Kidney capillary endothelial cell (primary cell): Measurements from ENCODE around the gene SPC24.
"Not testable (repeated sequence)": the region's sequence is repeated elsewhere in the genome, so short reads cannot be mapped to it uniquely, and the experiment has no call there.

Source experiments
- DNase-seq: peaks from one replicate; pipeline ENCODE4 v3.0.0-alpha.2; 2018; ENCODE audit warnings: low spot score

Gene SPC24

GRCh38 chr19:11164879-11165406, 9.4 kb upstream of the SPC24 start:
- DNase-seq, result no peak

DNA sequence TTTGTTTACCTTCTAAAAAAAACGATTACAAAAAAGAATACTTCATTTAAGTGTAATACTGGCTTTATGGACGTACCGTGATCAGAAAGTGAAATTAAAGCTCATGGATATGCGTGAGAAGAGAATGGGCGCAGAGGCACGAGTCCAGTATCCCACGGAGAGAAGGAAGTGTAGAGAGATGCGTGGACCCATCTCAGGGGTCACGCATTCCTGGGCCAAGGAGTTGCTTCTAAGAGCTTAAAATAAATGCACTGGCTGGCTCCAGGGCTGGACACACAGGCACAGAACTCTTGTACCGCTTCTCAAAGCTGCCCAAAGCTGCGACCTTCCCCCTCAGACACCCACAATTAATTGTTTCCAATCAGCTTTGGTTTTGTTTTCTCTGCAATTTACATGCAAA, 8.7 kb upstream of the SPC24 start:
- no peak for DNase-seq

DNA sequence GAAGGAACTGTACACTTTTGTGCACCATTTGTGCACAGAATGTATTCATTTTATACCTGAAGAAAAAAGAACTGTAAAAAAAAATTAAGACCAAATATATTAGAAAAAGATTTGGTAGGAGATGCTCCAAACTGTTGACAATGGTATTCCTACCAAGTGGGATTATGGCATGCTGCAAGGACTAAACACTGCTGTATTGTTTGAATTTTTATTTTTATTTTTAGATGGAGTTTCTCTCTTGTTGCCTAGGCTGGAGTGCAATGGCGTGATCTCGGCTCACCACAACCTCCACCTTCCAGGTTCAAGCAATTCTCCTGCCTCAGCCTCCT, 4.8 kb upstream of the SPC24 start:
- not testable (repeated sequence) for DNase-seq

DNA sequence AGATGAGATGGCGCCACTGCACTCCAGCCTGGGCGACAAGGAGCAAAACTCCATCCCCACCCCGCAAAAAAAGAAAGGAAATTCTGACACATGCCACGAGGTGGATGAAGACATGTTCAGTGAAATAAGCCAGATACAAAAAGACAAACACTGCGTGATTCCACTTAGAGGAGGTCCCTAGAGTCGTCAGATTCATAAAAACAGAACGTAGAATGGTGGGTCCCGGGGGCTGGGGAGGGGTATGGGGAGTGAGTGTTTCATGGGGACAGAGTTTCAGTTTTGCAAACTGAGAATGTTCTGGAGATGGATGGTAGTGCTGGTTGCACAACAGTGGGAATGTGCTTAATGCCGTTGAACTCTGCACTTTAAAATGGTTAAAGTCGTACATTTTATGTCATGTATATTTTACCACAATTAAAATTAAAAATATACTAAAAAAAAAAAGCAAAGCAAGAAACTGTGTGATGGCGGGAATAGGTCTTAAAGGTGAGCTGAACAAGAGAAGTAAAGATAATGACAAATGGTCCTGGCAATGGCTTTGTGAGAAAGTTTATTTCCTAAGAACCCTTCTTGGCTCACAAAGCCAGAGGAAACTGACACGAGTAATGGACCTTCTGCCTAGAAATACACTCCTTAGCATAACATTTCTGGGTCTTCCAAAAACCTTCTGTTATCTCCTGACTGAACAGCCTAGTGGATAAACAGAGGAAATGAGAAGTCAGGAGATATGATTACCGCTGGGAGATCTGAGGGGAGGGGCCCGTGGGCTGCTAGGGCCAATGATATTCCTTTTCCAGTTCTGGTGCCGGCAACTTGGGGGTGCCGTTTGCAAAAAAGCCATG, 4.2 kb upstream of the SPC24 start:
- DNase-seq, result no peak

- DNase-seq, result no peak
Measured at GRCh38 chr19:11154683-11155047, 917 bp downstream of the SPC24 start.

DNA sequence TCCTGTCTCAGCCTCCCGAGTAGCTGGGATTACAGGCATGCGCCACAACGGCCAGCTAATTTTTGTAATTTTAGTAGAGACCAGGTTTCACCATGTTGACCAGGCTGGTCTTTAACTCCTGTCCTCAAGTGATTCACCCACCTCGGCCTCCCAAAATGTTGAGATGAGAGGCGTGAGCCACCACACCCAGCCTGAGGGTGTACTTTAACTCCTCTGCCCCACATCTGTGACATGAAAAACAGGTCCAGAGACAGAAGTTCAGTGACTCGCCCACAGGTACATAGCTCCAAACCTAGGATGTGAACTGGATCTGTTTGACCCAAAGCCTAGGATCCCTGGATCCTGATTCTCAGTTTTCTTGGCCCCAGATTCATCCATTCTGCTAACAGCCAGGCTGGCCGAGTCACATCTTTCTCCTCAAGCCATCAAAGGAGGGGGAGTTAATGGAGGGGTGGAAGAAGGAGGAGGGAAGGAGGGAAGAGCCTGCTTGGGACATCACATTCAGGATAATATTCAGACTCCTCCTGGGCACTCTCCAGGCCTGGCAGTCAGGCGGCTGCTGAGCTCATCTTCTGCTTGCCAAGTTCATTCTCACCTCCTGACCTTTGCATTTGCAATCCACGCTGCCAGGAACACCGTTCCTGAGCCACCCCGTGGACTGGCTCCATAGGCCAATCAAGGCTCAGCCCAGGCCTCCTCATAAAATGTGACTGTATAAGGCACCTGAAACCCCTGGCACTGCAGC, 3.1 kb downstream of the SPC24 start:
- no peak for DNase-seq

DNA sequence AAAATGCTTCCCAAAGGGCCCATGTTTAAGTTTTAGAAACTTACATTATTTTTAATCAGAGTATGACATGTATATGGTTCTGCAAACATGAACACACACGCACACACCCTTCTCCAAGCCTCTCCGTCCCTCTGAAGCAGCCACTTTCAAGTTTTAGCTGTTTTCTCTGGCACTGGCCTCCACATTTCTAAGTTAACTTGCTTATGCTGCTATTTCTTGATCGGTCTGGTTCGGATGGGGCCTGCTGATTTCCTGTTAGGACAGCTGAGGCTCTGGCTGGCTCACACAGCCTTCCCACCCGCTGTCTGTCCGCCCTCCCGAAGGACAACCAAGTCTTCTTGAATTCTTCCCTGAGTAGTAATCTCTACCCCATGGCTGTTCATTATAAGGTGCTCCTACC, 4.4 kb downstream of the SPC24 start:
- DNase-seq, result no peak

DNA sequence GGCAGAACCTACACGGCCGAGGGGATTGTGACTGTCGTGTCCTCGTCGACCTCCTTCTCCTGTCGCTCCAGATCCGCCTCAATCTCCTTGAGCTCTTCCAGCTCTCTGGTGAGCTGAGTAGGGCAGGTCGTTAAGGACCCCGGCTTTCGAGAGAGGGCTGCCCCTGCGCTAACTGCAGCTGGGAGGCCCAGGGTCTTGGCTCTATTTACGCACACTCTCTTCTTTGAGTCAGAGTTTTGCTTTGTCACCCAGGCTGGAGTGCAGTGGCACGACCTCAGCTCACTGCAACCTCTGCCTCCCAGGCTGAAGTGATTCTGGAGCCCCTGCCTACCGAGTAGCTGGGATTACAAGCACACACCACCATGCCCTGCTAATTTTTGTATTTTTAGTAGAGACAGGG, 7.6 kb downstream of the SPC24 start:
- no peak for DNase-seq

DNA sequence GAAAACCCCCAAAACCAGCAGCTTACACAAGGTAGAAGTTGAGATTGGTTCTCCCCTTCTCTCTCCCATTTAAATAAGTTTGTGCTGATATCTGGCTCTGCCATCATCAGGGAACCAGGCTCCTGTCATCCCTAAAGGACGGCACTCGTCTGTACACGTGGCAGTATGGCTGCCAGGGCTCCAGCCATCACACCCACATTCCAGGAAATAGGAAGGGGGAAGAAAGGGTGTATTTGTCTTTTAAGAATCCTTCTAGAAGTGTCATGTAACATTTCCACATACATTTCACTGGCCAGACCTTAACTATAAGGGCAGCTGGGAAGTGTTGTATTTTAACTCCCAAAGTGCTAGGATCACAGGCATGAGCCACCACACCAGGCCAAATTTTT, 10.1 kb downstream of the SPC24 start:
- no peak for DNase-seq

GRCh38 chr19:11142528-11143171, 12.9 kb downstream of the SPC24 start:
- peak; percentile 95 for DNase-seq

GRCh38 chr19:11141937-11142527, 13.6 kb downstream of the SPC24 start:
- DNase-seq, result no peak

- DNase-seq, result no peak
Measured at GRCh38 chr19:11140896-11141295, 14.7 kb downstream of the SPC24 start.

DNA sequence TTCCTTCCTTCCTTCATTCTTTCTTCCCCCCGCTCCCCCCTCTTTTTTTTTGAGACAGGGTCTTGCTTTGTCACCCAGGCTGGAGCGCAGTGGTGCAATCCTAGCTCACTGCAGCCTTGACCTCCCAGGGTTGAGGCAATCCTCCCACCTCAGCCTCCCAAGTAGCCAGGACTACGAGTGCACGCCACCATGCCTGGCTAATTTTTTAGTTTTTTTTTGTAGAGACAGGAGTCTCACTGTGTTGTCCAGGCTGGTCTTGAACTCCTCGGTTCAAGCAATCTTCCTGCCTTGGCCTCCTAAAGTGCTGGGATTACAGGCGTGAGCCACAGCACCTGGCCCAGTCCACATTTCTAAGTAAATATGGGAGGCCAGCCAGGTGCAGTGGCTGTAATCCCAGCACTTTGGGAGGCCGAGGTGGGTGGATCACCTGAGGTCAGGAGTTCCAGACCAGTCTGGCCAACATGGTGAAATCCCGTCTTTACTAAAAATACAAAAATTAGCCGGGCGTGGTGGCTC, 15.5 kb downstream of the SPC24 start:
- DNase-seq, result not testable (repeated sequence)

- DNase-seq, result peak; percentile 81
Measured at GRCh38 chr19:11138601-11139300, 16.8 kb downstream of the SPC24 start.

DNA sequence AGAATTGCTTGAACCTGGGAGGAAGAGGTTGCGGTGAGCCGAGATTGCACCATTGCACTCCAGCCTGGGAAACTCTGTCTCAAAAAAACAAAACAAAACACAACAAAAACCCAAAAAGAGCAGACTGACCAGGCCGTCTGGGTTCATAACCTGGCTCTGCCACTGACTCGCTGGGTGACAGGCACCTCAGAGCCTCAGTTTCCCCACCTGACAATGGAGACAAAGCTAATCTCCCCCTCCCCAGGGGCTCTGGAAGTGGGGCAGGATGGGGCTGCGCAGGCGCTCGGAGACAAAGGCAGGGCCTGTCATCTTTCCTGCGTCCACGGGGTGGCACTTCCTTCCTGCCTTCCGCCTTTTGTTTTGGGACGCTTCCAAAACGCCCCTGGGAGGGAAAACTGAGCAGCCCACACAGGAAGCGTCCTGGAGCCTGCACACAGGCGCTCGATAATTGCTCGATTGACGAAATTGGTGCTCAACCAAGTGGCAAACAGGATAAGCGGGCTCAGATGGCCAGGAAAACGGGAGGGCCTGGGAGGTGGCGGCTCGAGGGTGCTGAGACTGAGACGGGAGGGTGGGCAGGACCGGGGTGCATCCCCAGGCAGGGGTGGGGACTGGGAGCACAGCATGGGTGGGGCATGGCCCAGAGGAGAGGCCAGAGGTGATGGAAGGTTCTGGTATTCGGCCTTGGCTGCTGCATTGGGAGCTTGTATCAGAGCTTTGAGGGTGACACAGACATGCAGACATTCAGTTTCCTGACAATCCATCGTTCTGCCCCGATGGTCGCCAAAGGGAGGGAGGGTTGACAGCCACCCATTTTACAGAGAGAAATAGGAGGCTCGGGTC, 17.8 kb downstream of the SPC24 start:
- DNase-seq, result peak; percentile 86

DNA sequence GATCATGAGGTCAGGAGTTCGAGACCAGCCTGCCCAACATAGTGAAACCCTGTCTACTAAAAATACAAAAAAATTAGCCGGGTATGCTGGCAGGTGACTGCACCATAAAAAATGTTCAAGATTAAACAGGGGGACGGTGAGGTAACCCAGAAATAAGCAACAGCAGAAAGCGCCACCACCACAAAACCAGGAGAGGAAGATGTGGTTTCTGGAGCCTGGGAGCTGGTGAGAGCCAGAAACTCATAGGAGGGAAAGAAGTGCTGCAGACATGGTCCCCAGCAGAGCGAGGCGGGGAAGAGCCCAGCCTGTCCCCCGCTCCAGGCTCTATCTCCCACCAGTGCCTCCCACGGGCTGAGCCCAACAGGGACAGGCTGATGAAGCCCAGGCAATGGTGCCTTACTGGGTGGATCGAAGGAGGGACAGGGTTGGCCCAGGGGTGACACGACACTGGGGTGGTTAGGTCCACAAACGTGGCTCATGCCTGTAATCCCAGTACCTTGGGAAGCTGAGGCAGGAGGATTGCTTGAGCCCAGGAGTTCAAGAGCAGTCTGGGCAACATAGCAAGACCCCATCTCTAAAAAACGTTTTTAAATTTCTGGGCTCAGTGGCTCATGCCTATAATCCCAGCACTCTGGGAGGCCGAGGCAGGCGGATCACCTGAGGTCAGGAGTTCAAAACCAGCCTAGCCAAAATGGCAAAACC, 19.0 kb downstream of the SPC24 start:
- no peak for DNase-seq

- no peak for DNase-seq
Measured at GRCh38 chr19:11131471-11131870, 24.1 kb downstream of the SPC24 start.

GRCh38 chr19:11130824-11131455, 24.6 kb downstream of the SPC24 start:
- peak; percentile 94 for DNase-seq

DNA sequence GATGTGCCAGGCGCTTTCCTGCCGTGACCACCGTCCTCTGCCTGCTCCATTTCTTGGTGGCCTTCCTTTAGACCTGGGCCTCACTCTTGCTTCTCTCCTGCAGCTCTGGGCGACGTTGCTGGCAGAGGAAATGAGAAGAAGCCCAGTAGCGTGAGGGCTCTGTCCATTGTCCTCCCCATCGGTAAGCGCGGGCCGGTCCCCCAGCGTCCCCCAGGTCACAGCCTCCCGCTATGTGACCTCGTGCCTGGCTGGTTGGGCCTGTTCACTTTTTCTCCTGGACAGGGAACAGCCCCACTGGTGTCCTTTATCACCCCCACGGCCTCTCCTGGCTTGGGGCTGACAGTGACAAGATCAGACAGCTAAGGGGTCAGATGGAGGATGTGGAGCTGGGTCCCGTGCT, 27.7 kb downstream of the SPC24 start:
- no peak for DNase-seq
